Endothelial cell of umbilical vein (primary cell): ENCODE measurements around the gene CCDC146. TPM values are rescaled to one million over a fixed set of nuclear protein-coding genes. Genes with fewer than 3 reads are reported as not detected.

Experiments used
- BruUV-seq: library from RNA; stranded (reverse); fragments of 400-500 nt; replicated peaks from 2 replicates; lab custom pipeline; 2021; lab: Mats Ljungman, UMichigan
- CTCF ChIA-PET: fragments of 300-600, 350-600 bp; sonication (Branson Sonifier 250); formaldehyde crosslinking; loops from one replicate; lab custom pipeline; 2021; ENCODE audit warnings: antibody characterized with exemption, inconsistent platforms; lab: Charles Lee
- POLR2A ChIA-PET: fragments of 300-600, 350-600 bp; sonication (Branson Sonifier 250); formaldehyde crosslinking; loops from one replicate; lab custom pipeline; 2021; ENCODE audit warnings: antibody characterized with exemption, inconsistent platforms; lab: Charles Lee
- DNase-seq: peaks from one replicate; pipeline ENCODE4 v3.0.0-alpha.2; 2011; ENCODE audit warnings: low read depth, low spot score
- FAIRE-seq: peaks from 2 replicates; lab custom pipeline; 2011; peaks lifted over from hg19 to GRCh38; lab: Jason Lieb, UNC
- H2AFZ ChIP-seq: 2 replicates; pipeline ENCODE4 v1.6.0; 2012; ENCODE audit warnings: low read depth, low read length, control low read depth, inconsistent platforms
- H3K27ac ChIP-seq: 2 replicates; pipeline ENCODE4 v1.5.1; 2011; ENCODE audit warnings: low read depth, mild to moderate bottlenecking, control low read depth, low read length, moderate library complexity; ENCODE audit not compliant: insufficient read depth
- H3K27me3 ChIP-seq, 2 experiments: 2 replicates each; pipeline versions ENCODE4 v1.6.0 to v1.6.1; 2011; ENCODE audit warnings: low read length in 2 of 2, mixed read lengths in 1 of 2; ENCODE audit not compliant: control insufficient read depth in 2 of 2, insufficient read depth in 2 of 2
- H3K36me3 ChIP-seq, 2 experiments: 2 replicates in 1 of 2; 3 replicates in 1 of 2; pipeline ENCODE4 v1.5.1; 2011; ENCODE audit warnings: low read length in 2 of 2, mild to moderate bottlenecking in 1 of 2, moderate library complexity in 1 of 2; ENCODE audit not compliant: control insufficient read depth in 2 of 2, insufficient read depth in 2 of 2; ENCODE audit errors: extremely low read depth in 1 of 2
- H3K4me1 ChIP-seq: 3 replicates; pipeline ENCODE4 v1.5.1; 2011; ENCODE audit warnings: mild to moderate bottlenecking, low read length; ENCODE audit not compliant: control insufficient read depth, insufficient read depth; ENCODE audit errors: extremely low read depth
- H3K4me2 ChIP-seq: 2 replicates; pipeline ENCODE4 v1.6.1; 2011; ENCODE audit warnings: low read length, control low read depth, mixed read lengths; ENCODE audit not compliant: insufficient read depth
- H3K4me3 ChIP-seq, 3 experiments: fragments of 200-600 bp in 1 of 3; sonication (generic), shearing (Covaris generic) in 1 of 3; replicated peaks in 1 of 3; 2 replicates each; pipeline ENCODE4 v1.5.1; 2011 to 2016; ENCODE audit warnings: control low read depth in 3 of 3, low read length in 3 of 3, mild to moderate bottlenecking in 2 of 3, inconsistent platforms in 1 of 3, low read depth in 1 of 3, moderate library complexity in 1 of 3; ENCODE audit not compliant: insufficient read depth in 1 of 3
- H3K79me2 ChIP-seq: 2 replicates; pipeline ENCODE4 v1.6.0; 2012; ENCODE audit warnings: low read length, inconsistent platforms; ENCODE audit not compliant: control insufficient read depth, insufficient read depth
- H3K9ac ChIP-seq: replicated peaks from 2 replicates; pipeline ENCODE3; 2011; ENCODE audit warnings: low read length, control low read depth; ENCODE audit not compliant: insufficient read depth; ENCODE audit errors: extremely low read depth
- H3K9me1 ChIP-seq: replicated peaks from 3 replicates; pipeline ENCODE4 v1.6.0; 2011; ENCODE audit warnings: mild to moderate bottlenecking, low read length; ENCODE audit not compliant: control insufficient read depth, insufficient read depth; ENCODE audit errors: extremely low read depth
- H3K9me3 ChIP-seq: replicated peaks from 2 replicates; pipeline ENCODE4 v1.5.1; 2012; ENCODE audit warnings: low read length, inconsistent platforms; ENCODE audit not compliant: control insufficient read depth, insufficient read depth
- H4K20me1 ChIP-seq: replicated peaks from 2 replicates; pipeline ENCODE3; 2011; ENCODE audit warnings: mild to moderate bottlenecking, low read length; ENCODE audit not compliant: control insufficient read depth, insufficient read depth; ENCODE audit errors: extremely low read depth
- CTCF ChIP-seq, 2 donors: IDR thresholded peaks; 1 replicate in 1 of 2; 2 replicates in 1 of 2; pipeline ENCODE4 v1.5.1; 2011; ENCODE audit warnings: low read length in 2 of 2, mild to moderate bottlenecking in 2 of 2, moderate library complexity in 2 of 2, control low read depth in 1 of 2, inconsistent platforms in 1 of 2, low read depth in 1 of 2; ENCODE audit not compliant: insufficient read depth in 1 of 2; ENCODE audit errors: extremely low read depth in 1 of 2
- EZH2 ChIP-seq: IDR thresholded peaks from 2 replicates; pipeline ENCODE4 v1.6.1; 2012; ENCODE audit warnings: borderline replicate concordance, low read depth, mild to moderate bottlenecking, moderate library complexity, low read length, inconsistent platforms; ENCODE audit not compliant: severe bottlenecking
- FOS ChIP-seq: IDR thresholded peaks from 2 replicates; pipeline ENCODE4 v1.6.1; 2011; ENCODE audit warnings: mild to moderate bottlenecking, low read length, moderate library complexity, borderline replicate concordance; ENCODE audit not compliant: insufficient read depth
- GATA2 ChIP-seq: IDR thresholded peaks from 2 replicates; pipeline ENCODE4 v1.7.0; 2011; ENCODE audit warnings: low read depth, mild to moderate bottlenecking, moderate library complexity, mixed read lengths, low read length; ENCODE audit not compliant: insufficient read length, insufficient read depth
- JUN ChIP-seq: IDR thresholded peaks from 2 replicates; pipeline ENCODE4 v1.6.1; 2011; ENCODE audit warnings: borderline replicate concordance, low read depth; ENCODE audit not compliant: insufficient read length, insufficient read depth
- MAX ChIP-seq: IDR thresholded peaks from 2 replicates; pipeline ENCODE4 v1.6.1; 2011; ENCODE audit not compliant: insufficient read depth, insufficient read length
- MYC ChIP-seq: IDR thresholded peaks from one replicate; pipeline ENCODE4 v1.6.1; 2011; ENCODE audit warnings: mild to moderate bottlenecking, low read depth, low read length
- POLR2A ChIP-seq: IDR thresholded peaks from 2 replicates; pipeline ENCODE4 v1.6.1; 2012; ENCODE audit warnings: low read depth, mild to moderate bottlenecking, control low read depth, low read length
- POLR2AphosphoS5 ChIP-seq: IDR thresholded peaks from 2 replicates; pipeline ENCODE4 v1.6.1; 2012; ENCODE audit warnings: low read depth, mild to moderate bottlenecking, control low read depth, low read length, moderate library complexity; ENCODE audit not compliant: insufficient read depth
- dilution Hi-C: fragments of 300-500 bp; cut with MboI; formaldehyde crosslinking; loops from one replicate; pipeline ENCODE4 v1.15.0; 2019; ENCODE audit warnings: low sequenced_read_pairs; ENCODE audit not compliant: extremely low pct_ligation_motif_present
- intact Hi-C: fragments of 100-400 bp; cut with micrococcal nuclease; formaldehyde crosslinking; loops from one replicate; pipeline ENCODE4 v1.10.0; 2022
- polyA plus RNA-seq, 4 experiments: library from polyadenylated mRNA; depleted of rRNA in 3 of 4; stranded (reverse) in 3 of 4; unstranded in 1 of 4; fragments of >200 nt; gene quantifications; 2 replicates each; pipeline versions ENCODE4 v1.2.1 to v1.2.3, GENCODE V29; 2011 to 2012; ENCODE audit warnings: missing spikeins in 1 of 4
- total RNA-seq: library from RNA; stranded (reverse); gene quantifications from 2 replicates; pipeline ENCODE4 v1.2.3, GENCODE V29; 2021

Gene CCDC146
- total and polyA plus RNA-seq, 2 donors (not counting 3 experiments of a cell fraction or from before 2014, with no cell fraction given): 0.65 to 2.2 TPM

DNA sequence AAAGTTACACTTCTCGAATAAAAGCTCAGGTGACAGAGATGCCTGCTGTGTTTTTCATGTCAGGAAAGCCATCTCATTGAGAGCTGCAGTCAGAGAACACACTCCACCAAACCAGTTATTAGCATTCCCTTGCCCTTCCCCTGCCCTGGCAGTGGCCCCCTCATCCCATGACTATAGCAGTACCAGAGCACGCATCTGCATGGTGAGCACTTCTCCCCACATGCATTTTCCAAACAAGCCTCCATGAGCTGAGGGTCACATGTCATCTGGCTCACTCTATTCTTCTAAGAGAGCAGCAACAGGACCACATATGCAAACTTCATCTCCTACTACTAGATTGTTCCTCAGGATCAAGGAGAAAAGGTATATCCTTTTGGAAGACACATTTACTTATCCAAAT lies 119.7 kb downstream of the CCDC146 start:
- FAIRE-seq (no peak), DNase-seq (no peak)
- Histone ChIP-seq H3K4me1 (no peaks in the 10 kb centered on the region), H3K4me2 (no peak overlapping the region), H3K9me1 (no peaks in the 10 kb centered on the region), H3K27me3 (peaks cover 0 to 2% of the 10 kb centered on the region in 2 experiments), H4K20me1 (no peaks in the 10 kb centered on the region), H3K36me3 (no peaks in the 10 kb centered on the region), H3K9me3 (no peaks in the 10 kb centered on the region), H3K9ac (no peak overlapping the region), H3K4me3 (no peak overlapping the region), H3K27ac (no peak overlapping the region), H2AFZ (no peak overlapping the region), H3K79me2 (no peaks in the 10 kb centered on the region)
- ChIA-PET POLR2A (no interaction called here), CTCF (no interaction called here)
- BruUV-seq: no TSS peak
- intact Hi-C loops (no loop called here), dilution Hi-C loops (no loop called here)
- TF ChIP-seq MYC (no peak), EZH2 (no peak), CTCF (IDR thresholded peaks at IDR 0.05; ENCODE audit: extremely low read depth in 1 of 2, insufficient read depth in 1 of 2, low read depth in 1 of 2, low read length in 2 of 2) (no peak), POLR2A (no peak), MAX (no peak), FOS (no peak)

DNA sequence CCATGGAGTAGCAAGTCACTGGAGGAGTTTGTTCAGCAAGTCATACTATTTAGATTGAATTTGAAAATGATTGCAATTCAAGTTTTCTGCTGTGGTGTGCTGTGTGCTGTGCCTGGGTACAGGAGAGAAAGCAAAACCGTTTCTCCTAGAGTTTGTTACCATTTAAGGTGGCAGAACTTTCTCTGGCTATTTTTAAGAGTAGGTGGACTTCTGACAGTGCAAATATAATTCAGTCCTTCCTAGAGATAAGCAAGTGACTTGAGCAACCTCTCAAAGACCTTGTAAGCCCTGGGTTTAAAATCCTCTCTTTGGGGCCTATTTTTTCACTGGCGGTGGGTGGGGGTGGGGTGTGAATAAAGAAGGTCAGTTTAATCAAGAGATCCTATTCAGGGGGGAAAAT lies 120.1 kb downstream of the CCDC146 start:
- BruUV-seq: no TSS peak
- H3K27me3 ChIP-seq: peaks cover 0 to 2% of the 10 kb centered on the region in 2 experiments
- ChIA-PET POLR2A (no interaction called here), CTCF (no interaction called here)
- DNase-seq (no peak), FAIRE-seq (no peak)
- H3K9ac ChIP-seq: no peak overlapping the region
- intact Hi-C loops: no loop called here
- no peak overlapping the region for H3K4me3 ChIP-seq
- H3K36me3 ChIP-seq: no peaks in the 10 kb centered on the region
- no peak overlapping the region for H2AFZ ChIP-seq
- dilution Hi-C loops: no loop called here
- no peaks in the 10 kb centered on the region for H4K20me1 ChIP-seq
- H3K79me2 ChIP-seq: no peaks in the 10 kb centered on the region
- TF ChIP-seq MAX (no peak), GATA2 (no peak), POLR2A (no peak), POLR2AphosphoS5 (no peak), EZH2 (no peak), CTCF (IDR thresholded peaks at IDR 0.05; ENCODE audit: extremely low read depth in 1 of 2, insufficient read depth in 1 of 2, low read depth in 1 of 2, low read length in 2 of 2) (no peak), FOS (no peak), MYC (no peak), JUN (no peak)
- no peaks in the 10 kb centered on the region for H3K9me3 ChIP-seq
- H3K9me1 ChIP-seq: no peaks in the 10 kb centered on the region
- H3K4me1 ChIP-seq: no peaks in the 10 kb centered on the region
- H3K27ac ChIP-seq: no peak overlapping the region
- H3K4me2 ChIP-seq: no peak overlapping the region
